ENCODE results near the gene CDK4. TPM values are rescaled to one million over a fixed set of nuclear protein-coding genes. Genes with fewer than 3 reads are reported as not detected.

The CDK4 gene
- total and polyA plus RNA-seq, 10 donors = 34.3 to 77.8 (median 53.3) TPM

DNA sequence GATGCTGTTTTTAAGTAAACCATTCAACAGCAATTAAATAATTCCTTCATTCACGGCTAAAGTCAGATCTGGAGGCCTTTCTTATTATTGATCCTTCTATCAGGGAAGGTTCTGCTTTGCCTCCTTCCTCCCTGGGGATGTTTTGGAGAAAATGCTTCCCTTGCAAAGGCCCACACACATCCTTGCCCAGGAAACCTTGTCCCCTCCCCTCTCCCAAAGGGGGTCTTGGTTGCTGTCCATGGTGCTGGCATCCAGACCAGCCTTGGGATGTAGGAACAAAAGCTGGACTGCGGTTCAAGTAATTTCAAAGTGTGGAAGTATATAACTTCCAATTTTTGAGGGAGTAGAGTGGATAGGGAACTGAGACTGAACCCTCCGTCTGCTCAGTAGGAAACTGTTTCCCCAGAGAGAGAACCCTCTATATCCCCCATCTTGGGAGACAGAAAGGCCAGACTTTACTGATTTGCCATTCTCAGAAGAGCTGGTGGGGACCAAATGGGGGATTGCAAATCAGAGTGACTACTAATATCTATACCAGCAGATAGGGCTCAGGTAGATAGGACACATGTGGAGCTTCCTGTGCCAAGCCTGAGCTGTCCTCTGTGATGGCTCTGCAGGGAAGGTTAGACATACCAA is 8.4 kb upstream of the CDK4 start:
- WGBS, 5 donors = 78 to 92% (median 90%) methylated on average over 3 of the region's 3 CpGs
- H3K27me3 ChIP-seq (replicated peaks in 1 of 7) = peaks cover 4 to 24% (median 17%) of the 10 kb centered on the region in 7 donors
- H3K27ac ChIP-seq = no peak overlapping the region
- H3K36me3 ChIP-seq = peaks cover 0 to 23% (median 19%) of the 10 kb centered on the region in 6 donors
- intact Hi-C loops (cut with DNase I; ENCODE audit: low total_unique reads) = no loop called here
- H3K9me3 ChIP-seq = no peaks in the 10 kb centered on the region
- no peak overlapping the region for H3K4me3 ChIP-seq
- no peak for DNase-seq
- TF ChIP-seq POLR2AphosphoS5 (IDR thresholded peaks at IDR 0.05) (no peak), POLR2A (IDR thresholded peaks at IDR 0.05) (no peak)
- TF ChIP-seq, protein P1, sequence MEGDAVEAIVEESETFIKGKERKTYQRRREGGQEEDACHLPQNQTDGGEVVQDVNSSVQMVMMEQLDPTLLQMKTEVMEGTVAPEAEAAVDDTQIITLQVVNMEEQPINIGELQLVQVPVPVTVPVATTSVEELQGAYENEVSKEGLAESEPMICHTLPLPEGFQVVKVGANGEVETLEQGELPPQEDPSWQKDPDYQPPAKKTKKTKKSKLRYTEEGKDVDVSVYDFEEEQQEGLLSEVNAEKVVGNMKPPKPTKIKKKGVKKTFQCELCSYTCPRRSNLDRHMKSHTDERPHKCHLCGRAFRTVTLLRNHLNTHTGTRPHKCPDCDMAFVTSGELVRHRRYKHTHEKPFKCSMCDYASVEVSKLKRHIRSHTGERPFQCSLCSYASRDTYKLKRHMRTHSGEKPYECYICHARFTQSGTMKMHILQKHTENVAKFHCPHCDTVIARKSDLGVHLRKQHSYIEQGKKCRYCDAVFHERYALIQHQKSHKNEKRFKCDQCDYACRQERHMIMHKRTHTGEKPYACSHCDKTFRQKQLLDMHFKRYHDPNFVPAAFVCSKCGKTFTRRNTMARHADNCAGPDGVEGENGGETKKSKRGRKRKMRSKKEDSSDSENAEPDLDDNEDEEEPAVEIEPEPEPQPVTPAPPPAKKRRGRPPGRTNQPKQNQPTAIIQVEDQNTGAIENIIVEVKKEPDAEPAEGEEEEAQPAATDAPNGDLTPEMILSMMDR (IDR thresholded peaks at IDR 0.05 in 8 of 11, conservative IDR thresholded peaks at IDR 0.05 in 3 of 11) = no peak
- peaks cover 20 to 50% (median 29%) of the 10 kb centered on the region in 6 donors for H3K4me1 ChIP-seq

DNA sequence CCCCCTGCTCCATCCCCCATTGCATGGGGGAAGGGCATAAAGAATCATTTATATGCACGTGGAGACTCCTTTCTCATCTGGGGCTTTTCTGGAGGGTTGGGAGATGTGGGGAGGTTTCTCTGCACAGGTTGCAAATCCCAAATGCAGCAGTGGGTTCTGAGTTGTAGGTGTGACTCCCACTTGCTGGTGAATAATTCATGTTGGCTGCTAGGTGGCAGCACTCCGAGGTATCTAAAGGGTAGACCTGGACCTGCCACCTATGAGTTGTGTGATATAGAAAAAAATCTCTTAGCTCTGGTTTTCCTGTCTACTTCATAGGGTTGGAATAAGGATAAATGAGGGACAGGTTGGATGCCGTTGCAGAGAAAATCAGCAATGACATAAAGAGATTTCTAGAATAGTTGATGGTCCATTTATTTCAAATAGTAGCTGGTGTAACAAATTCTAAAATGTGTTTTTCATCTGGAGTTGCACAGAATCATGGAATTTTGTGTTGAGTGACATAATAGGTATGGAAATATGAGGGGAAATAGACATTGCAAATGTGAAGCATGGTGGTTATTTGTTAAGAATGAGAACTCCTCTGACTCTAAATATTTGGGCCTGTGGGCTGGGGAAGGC is 7.4 kb upstream of the CDK4 start:
- peaks cover 11 to 45% (median 22%) of the 10 kb centered on the region in 6 donors for H3K4me1 ChIP-seq
- peaks cover 0 to 23% (median 19%) of the 10 kb centered on the region in 6 donors for H3K36me3 ChIP-seq
- DNase-seq = no peak
- peaks cover 0 to 24% (median 7%) of the 10 kb centered on the region in 7 donors for H3K27me3 ChIP-seq (replicated peaks in 1 of 7)
- H3K27ac ChIP-seq = no peak overlapping the region
- WGBS, 5 donors = 37 to 48% (median 41%) methylated on average over 3 of the region's 3 CpGs
- intact Hi-C loops (cut with DNase I; ENCODE audit: low total_unique reads) = no loop called here
- TF ChIP-seq, protein P1 (IDR thresholded peaks at IDR 0.05 in 8 of 11, conservative IDR thresholded peaks at IDR 0.05 in 3 of 11) = peak in 7 of 11 experiments; percentile 22 to 59 (median 40)
- TF ChIP-seq POLR2A (IDR thresholded peaks at IDR 0.05) (no peak), POLR2AphosphoS5 (IDR thresholded peaks at IDR 0.05) (no peak)
- H3K4me3 ChIP-seq = no peak overlapping the region
- H3K9me3 ChIP-seq = no peaks in the 10 kb centered on the region

DNA sequence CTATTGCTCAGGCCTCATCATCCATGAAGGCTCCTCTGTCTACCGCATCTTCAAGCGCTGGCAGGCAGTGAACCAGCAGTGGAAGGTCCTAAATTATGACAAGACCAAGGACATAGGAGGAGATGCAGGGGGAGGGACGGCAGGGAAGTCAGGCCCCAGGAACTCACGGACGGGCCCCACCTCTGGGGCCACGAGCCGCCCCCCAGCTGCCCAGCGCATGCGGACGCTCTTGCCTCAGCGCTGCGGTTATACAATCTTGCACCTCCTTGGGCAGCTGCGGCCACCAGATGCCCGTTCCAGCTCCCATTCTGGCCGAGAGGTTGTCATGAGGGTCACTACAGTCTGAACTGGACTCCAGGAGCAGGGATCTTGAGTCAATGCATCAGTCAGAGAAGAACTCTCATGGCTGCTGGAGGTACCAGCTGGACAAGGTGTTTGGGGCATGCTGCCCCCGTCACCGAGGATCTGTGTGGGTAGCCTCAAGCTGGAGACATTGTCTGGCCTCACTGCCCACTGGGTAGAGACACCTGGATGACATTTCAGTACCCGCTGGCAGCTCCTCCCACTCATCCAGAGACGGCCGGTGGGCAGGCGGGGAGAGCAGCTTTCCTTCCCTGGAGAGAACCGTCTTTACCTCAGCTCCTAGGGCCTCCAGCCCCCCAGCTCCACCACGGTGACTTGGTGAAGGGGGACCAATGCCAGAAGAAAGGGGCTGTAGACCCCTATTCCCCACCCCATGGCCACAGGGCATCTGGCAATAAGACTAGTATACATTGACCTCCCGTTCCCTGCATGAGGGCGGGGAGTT is 6.6 kb upstream of the CDK4 start:
- WGBS, 5 donors = 89 to 97% (median 94%) methylated on average over 15 to 25 of the region's 25 CpGs
- H3K4me1 ChIP-seq = peaks cover 11 to 47% (median 27%) of the 10 kb centered on the region in 6 donors
- H3K9me3 ChIP-seq = no peaks in the 10 kb centered on the region
- no peak overlapping the region for H3K4me3 ChIP-seq
- intact Hi-C loops (cut with DNase I; ENCODE audit: low total_unique reads) = no loop called here
- DNase-seq = no peak
- TF ChIP-seq, protein P1 (IDR thresholded peaks at IDR 0.05 in 8 of 11, conservative IDR thresholded peaks at IDR 0.05 in 3 of 11) = no peak
- TF ChIP-seq POLR2A (IDR thresholded peaks at IDR 0.05) (no peak), POLR2AphosphoS5 (IDR thresholded peaks at IDR 0.05) (peak in 1 of 3 donors; percentile 21)
- peaks cover 0 to 23% (median 19%) of the 10 kb centered on the region in 6 donors for H3K36me3 ChIP-seq
- H3K27me3 ChIP-seq (replicated peaks in 1 of 7) = peaks cover 0 to 17% (median 0%) of the 10 kb centered on the region in 7 donors
- H3K27ac ChIP-seq = no peak overlapping the region

Data from spleen (tissue), 11 donors.